ENCODE results near the gene CARMIL1. TPM values are rescaled to one million over a fixed set of nuclear protein-coding genes. Genes with fewer than 3 reads are reported as not detected.
"Not testable (repeated sequence)": the region's sequence is repeated elsewhere in the genome, so short reads cannot be mapped to it uniquely, and the experiment has no call there.

CARMIL1 gene
- total RNA-seq, 1 donor from 2014 or later = 1.7 TPM

GRCh38 chr6:25570578-25570977 is 291.4 kb downstream of the CARMIL1 start:
- Mint-ChIP-seq H3K9me3 (no peaks in the 10 kb centered on the region), H3K27me3 (ENCODE audit: insufficient read depth) (peaks cover 4% of the 10 kb centered on the region), H3K4me1 (ENCODE audit: low read depth) (no peaks in the 10 kb centered on the region), H3K27ac (no peak overlapping the region), H3K4me3 (no peak overlapping the region), H3K36me3 (ENCODE audit: low read depth) (no peaks in the 10 kb centered on the region)
- DNase-seq (ENCODE audit: low spot score) = no peak
- intact Hi-C loops (cut with micrococcal nuclease) = no loop called here

- Mint-ChIP-seq H3K9me3 (no peaks in the 10 kb centered on the region), H3K4me3 (no peak overlapping the region), H3K4me1 (ENCODE audit: low read depth) (peaks cover 18% of the 10 kb centered on the region), H3K27ac (no peak overlapping the region), H3K27me3 (ENCODE audit: insufficient read depth) (peaks cover 4% of the 10 kb centered on the region), H3K36me3 (ENCODE audit: low read depth) (peaks cover 4% of the 10 kb centered on the region)
- no peak for DNase-seq (ENCODE audit: low spot score)
- intact Hi-C loops (cut with micrococcal nuclease) = no loop called here
Observed at GRCh38 chr6:25576919-25577318, 297.7 kb downstream of the CARMIL1 start.

GRCh38 chr6:25578538-25578937 is 299.4 kb downstream of the CARMIL1 start:
- intact Hi-C loops (cut with micrococcal nuclease) = no loop called here
- peaks cover 34% of the 10 kb centered on the region for H3K4me1 Mint-ChIP-seq (ENCODE audit: low read depth)
- peaks cover 7% of the 10 kb centered on the region for H3K36me3 Mint-ChIP-seq (ENCODE audit: low read depth)
- no peak overlapping the region for H3K27ac Mint-ChIP-seq
- no peak overlapping the region for H3K4me3 Mint-ChIP-seq
- DNase-seq (ENCODE audit: low spot score) = no peak
- no peaks in the 10 kb centered on the region for H3K9me3 Mint-ChIP-seq
- no peaks in the 10 kb centered on the region for H3K27me3 Mint-ChIP-seq (ENCODE audit: insufficient read depth)

- H3K9me3 Mint-ChIP-seq = no peaks in the 10 kb centered on the region
- H3K36me3 Mint-ChIP-seq (ENCODE audit: low read depth) = peaks cover 7% of the 10 kb centered on the region
- peaks cover 34% of the 10 kb centered on the region for H3K4me1 Mint-ChIP-seq (ENCODE audit: low read depth)
- intact Hi-C loops (cut with micrococcal nuclease) = no loop called here
- no peak overlapping the region for H3K27ac Mint-ChIP-seq
- no peak for DNase-seq (ENCODE audit: low spot score)
- H3K27me3 Mint-ChIP-seq (ENCODE audit: insufficient read depth) = no peaks in the 10 kb centered on the region
- H3K4me3 Mint-ChIP-seq = no peak overlapping the region
Observed at GRCh38 chr6:25579391-25579883, 300.3 kb downstream of the CARMIL1 start.

GRCh38 chr6:25579902-25580495 is 300.8 kb downstream of the CARMIL1 start:
- Mint-ChIP-seq H3K27ac (peak overlapping the region; percentile 32), H3K9me3 (no peaks in the 10 kb centered on the region), H3K4me1 (ENCODE audit: low read depth) (peaks cover 34% of the 10 kb centered on the region), H3K27me3 (ENCODE audit: insufficient read depth) (no peaks in the 10 kb centered on the region), H3K4me3 (peak overlapping the region; percentile 45), H3K36me3 (ENCODE audit: low read depth) (peaks cover 7% of the 10 kb centered on the region)
- intact Hi-C loops (cut with micrococcal nuclease) = no loop called here
- no peak for DNase-seq (ENCODE audit: low spot score)

GRCh38 chr6:25582101-25582500 is 302.9 kb downstream of the CARMIL1 start:
- peaks cover 7% of the 10 kb centered on the region for H3K36me3 Mint-ChIP-seq (ENCODE audit: low read depth)
- H3K4me3 Mint-ChIP-seq = no peak overlapping the region
- no peaks in the 10 kb centered on the region for H3K27me3 Mint-ChIP-seq (ENCODE audit: insufficient read depth)
- no peak overlapping the region for H3K27ac Mint-ChIP-seq
- H3K4me1 Mint-ChIP-seq (ENCODE audit: low read depth) = peaks cover 34% of the 10 kb centered on the region
- H3K9me3 Mint-ChIP-seq = no peaks in the 10 kb centered on the region
- intact Hi-C loops (cut with micrococcal nuclease) = no loop called here
- DNase-seq (ENCODE audit: low spot score) = no peak

GRCh38 chr6:25583099-25583498 is 303.9 kb downstream of the CARMIL1 start:
- no peaks in the 10 kb centered on the region for H3K27me3 Mint-ChIP-seq (ENCODE audit: insufficient read depth)
- H3K4me3 Mint-ChIP-seq = no peak overlapping the region
- peak; percentile 6 for DNase-seq (ENCODE audit: low spot score)
- H3K4me1 Mint-ChIP-seq (ENCODE audit: low read depth) = peaks cover 34% of the 10 kb centered on the region
- H3K9me3 Mint-ChIP-seq = no peaks in the 10 kb centered on the region
- peaks cover 7% of the 10 kb centered on the region for H3K36me3 Mint-ChIP-seq (ENCODE audit: low read depth)
- no peak overlapping the region for H3K27ac Mint-ChIP-seq
- intact Hi-C loops (cut with micrococcal nuclease) = no loop called here

GRCh38 chr6:25583906-25584305 is 304.7 kb downstream of the CARMIL1 start:
- intact Hi-C loops (cut with micrococcal nuclease) = no loop called here
- H3K27ac Mint-ChIP-seq = no peak overlapping the region
- no peak for DNase-seq (ENCODE audit: low spot score)
- no peaks in the 10 kb centered on the region for H3K9me3 Mint-ChIP-seq
- peaks cover 6% of the 10 kb centered on the region for H3K36me3 Mint-ChIP-seq (ENCODE audit: low read depth)
- H3K4me3 Mint-ChIP-seq = no peak overlapping the region
- H3K27me3 Mint-ChIP-seq (ENCODE audit: insufficient read depth) = no peaks in the 10 kb centered on the region
- H3K4me1 Mint-ChIP-seq (ENCODE audit: low read depth) = peaks cover 34% of the 10 kb centered on the region

GRCh38 chr6:25585225-25585624 is 306.1 kb downstream of the CARMIL1 start:
- Mint-ChIP-seq H3K27me3 (ENCODE audit: insufficient read depth) (no peaks in the 10 kb centered on the region), H3K27ac (no peak overlapping the region), H3K9me3 (no peaks in the 10 kb centered on the region), H3K36me3 (ENCODE audit: low read depth) (peaks cover 4% of the 10 kb centered on the region), H3K4me1 (ENCODE audit: low read depth) (peaks cover 26% of the 10 kb centered on the region), H3K4me3 (no peak overlapping the region)
- DNase-seq (ENCODE audit: low spot score) = no peak
- intact Hi-C loops (cut with micrococcal nuclease) = no loop called here

GRCh38 chr6:25586119-25586518 is 306.9 kb downstream of the CARMIL1 start:
- DNase-seq (ENCODE audit: low spot score); H3K9me3 Mint-ChIP-seq; H3K27ac Mint-ChIP-seq; intact Hi-C loops (cut with micrococcal nuclease); H3K4me3 Mint-ChIP-seq; H3K27me3 Mint-ChIP-seq (ENCODE audit: insufficient read depth); H3K36me3 Mint-ChIP-seq (ENCODE audit: low read depth): not testable (repeated sequence)
- H3K4me1 Mint-ChIP-seq (ENCODE audit: low read depth) = peaks cover 20% of the 10 kb centered on the region

GRCh38 chr6:25586927-25587326 is 307.8 kb downstream of the CARMIL1 start:
- Mint-ChIP-seq H3K27me3 (ENCODE audit: insufficient read depth) (peaks cover 3% of the 10 kb centered on the region), H3K4me1 (ENCODE audit: low read depth) (peaks cover 16% of the 10 kb centered on the region), H3K4me3 (no peak overlapping the region), H3K27ac (no peak overlapping the region), H3K36me3 (ENCODE audit: low read depth) (peaks cover 3% of the 10 kb centered on the region), H3K9me3 (no peaks in the 10 kb centered on the region)
- DNase-seq (ENCODE audit: low spot score) = no peak
- intact Hi-C loops (cut with micrococcal nuclease) = no loop called here

- Mint-ChIP-seq H3K27me3 (ENCODE audit: insufficient read depth) (peaks cover 3% of the 10 kb centered on the region), H3K4me3 (no peak overlapping the region), H3K4me1 (ENCODE audit: low read depth) (no peaks in the 10 kb centered on the region), H3K36me3 (ENCODE audit: low read depth) (no peaks in the 10 kb centered on the region), H3K27ac (no peak overlapping the region), H3K9me3 (no peaks in the 10 kb centered on the region)
- DNase-seq (ENCODE audit: low spot score) = no peak
- intact Hi-C loops (cut with micrococcal nuclease) = no loop called here
Observed at GRCh38 chr6:25590986-25591385, 311.8 kb downstream of the CARMIL1 start.

- Mint-ChIP-seq H3K9me3 (no peaks in the 10 kb centered on the region), H3K36me3 (ENCODE audit: low read depth) (no peaks in the 10 kb centered on the region), H3K27ac (no peak overlapping the region), H3K4me1 (ENCODE audit: low read depth) (no peaks in the 10 kb centered on the region), H3K27me3 (ENCODE audit: insufficient read depth) (no peaks in the 10 kb centered on the region), H3K4me3 (no peak overlapping the region)
- no peak for DNase-seq (ENCODE audit: low spot score)
- intact Hi-C loops (cut with micrococcal nuclease) = no loop called here
Observed at GRCh38 chr6:25596928-25597818, 318.0 kb downstream of the CARMIL1 start.

Measured in activated T-helper 1 cell treated with anti-CD3 and anti-CD28 coated beads, Interleukin-12 subunit alpha, Interleukin-12 subunit beta, Interleukin-2, Interleukin-4 antibody, amounts not matched to agents 30 ng/mL and 10 ng/mL and 1 ng/mL, durations not matched to agents 14 hours and 24 hours and 36 hours (primary cell).